DMS153 (cell line): ENCODE measurements around the gene ERFE.

Experiments
- DNase-seq: peaks from one replicate; lab custom pipeline; 2025; lab: John Stamatoyannopoulos, UW

Gene ERFE

GRCh38 chr2:238140040-238140439, 18.7 kb upstream of the ERFE start:
- DNase-seq, result no peak

- DNase-seq, result no peak
These were observed 17.8 kb upstream of the ERFE start for GRCh38 chr2:238140721-238141540.

- DNase-seq, result peak; percentile 80
These were observed 17.0 kb upstream of the ERFE start for GRCh38 chr2:238141541-238142318.

- DNase-seq, result no peak
These were observed 16.2 kb upstream of the ERFE start for GRCh38 chr2:238142382-238143205.

- no peak for DNase-seq
These were observed 15.4 kb upstream of the ERFE start for GRCh38 chr2:238143239-238143951.

- DNase-seq, result no peak
These were observed 14.5 kb upstream of the ERFE start for GRCh38 chr2:238144262-238144661.

- DNase-seq, result no peak
These were observed 13.7 kb upstream of the ERFE start for GRCh38 chr2:238145046-238145445.

GRCh38 chr2:238145851-238146250, 12.9 kb upstream of the ERFE start:
- no peak for DNase-seq

- no peak for DNase-seq
These were observed 11.8 kb upstream of the ERFE start for GRCh38 chr2:238146884-238147544.

GRCh38 chr2:238148981-238149380, 9.8 kb upstream of the ERFE start:
- no peak for DNase-seq

GRCh38 chr2:238149841-238150572, 8.8 kb upstream of the ERFE start:
- DNase-seq, result no peak

GRCh38 chr2:238150686-238151085, 8.1 kb upstream of the ERFE start:
- DNase-seq, result no peak

GRCh38 chr2:238151205-238151604, 7.6 kb upstream of the ERFE start:
- no peak for DNase-seq

GRCh38 chr2:238151628-238152235, 7.0 kb upstream of the ERFE start:
- DNase-seq, result no peak

GRCh38 chr2:238152771-238153688, 5.7 kb upstream of the ERFE start:
- DNase-seq, result no peak

GRCh38 chr2:238154570-238154969, 4.2 kb upstream of the ERFE start:
- DNase-seq, result no peak

GRCh38 chr2:238155051-238155760, 3.6 kb upstream of the ERFE start:
- DNase-seq, result no peak
